ENCODE measurements around the gene KRTAP20-3. TPM values are rescaled to one million over a fixed set of nuclear protein-coding genes. Genes with fewer than 3 reads are reported as not detected.

The KRTAP20-3 gene
- not detected for total RNA-seq

DNA sequence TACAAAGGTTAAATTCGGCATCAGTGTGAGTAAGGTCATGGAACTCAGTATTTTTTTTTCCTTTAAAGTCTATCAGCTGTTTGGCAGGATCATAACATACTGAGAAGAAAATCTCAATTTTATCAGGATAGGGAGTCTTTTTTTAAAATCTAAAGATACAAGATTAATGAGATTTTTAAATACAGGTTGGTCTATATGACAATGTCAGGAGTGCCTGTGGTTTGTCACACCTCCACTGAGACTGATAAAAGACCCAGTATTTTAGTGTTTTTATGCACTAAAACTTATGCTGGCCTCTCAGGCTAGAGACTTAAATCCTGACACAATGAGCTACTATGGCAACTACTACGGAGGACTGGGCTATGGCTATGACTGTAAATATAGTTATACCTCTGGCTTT, at the start of gene KRTAP20-3:
Gene KRTAP20-3 (plus strand): TSS at position 301 of the 400 bp plus-strand sequence.
- no peak for DNase-seq (ENCODE audit: low read depth in 2 of 3, low spot score in 2 of 3)

DNA sequence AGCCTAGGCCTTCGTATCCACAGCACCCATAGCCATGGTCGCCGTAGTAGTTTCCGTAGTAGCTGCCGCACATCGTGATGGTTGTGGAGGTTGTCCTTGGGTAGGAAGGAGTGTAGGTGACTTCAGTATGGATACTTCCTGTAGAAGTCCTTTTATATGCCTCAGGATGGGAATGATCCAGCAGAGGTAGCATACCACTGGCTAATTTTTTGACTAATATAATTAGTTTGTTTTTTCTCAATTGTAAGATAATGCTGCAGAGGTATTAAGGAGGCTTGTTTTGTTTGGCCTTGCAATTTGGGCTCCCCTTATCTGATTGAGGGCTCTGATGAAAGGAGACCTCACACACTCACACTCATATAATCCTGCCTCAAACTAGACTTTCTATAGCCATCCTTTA, 43.9 kb upstream of the KRTAP20-3 start, which contains the start of gene KRTAP6-2:
Gene KRTAP6-2 (minus strand): TSS at position 101 of the 400 bp plus-strand sequence. CDS start 28 bp downstream, at position 73.
- no peak for DNase-seq (ENCODE audit: low read depth in 2 of 3, low spot score in 2 of 3)

DNA sequence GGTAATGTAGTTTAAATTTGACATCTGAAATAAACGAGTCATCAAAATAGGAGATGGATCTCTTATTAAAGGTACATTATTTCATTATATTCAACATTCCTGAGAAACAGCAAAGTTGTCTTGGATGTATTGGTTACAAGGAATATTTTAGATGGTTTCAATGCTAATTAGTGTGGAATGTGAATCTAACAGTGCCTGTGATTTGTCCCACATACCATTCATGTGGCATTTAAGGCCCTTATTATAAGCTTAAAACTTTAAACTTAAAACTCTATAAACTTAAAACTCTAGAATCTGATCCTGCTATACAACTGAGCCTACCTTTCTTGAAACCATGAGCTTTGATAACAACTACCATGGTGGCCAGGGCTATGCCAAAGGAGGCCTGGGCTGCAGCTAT, 41.9 kb upstream of the KRTAP20-3 start, which contains the start of gene KRTAP22-1:
Gene KRTAP22-1 (plus strand): TSS at position 301 of the 400 bp plus-strand sequence.
- DNase-seq (ENCODE audit: low read depth in 2 of 3, low spot score in 2 of 3): no peak

DNA sequence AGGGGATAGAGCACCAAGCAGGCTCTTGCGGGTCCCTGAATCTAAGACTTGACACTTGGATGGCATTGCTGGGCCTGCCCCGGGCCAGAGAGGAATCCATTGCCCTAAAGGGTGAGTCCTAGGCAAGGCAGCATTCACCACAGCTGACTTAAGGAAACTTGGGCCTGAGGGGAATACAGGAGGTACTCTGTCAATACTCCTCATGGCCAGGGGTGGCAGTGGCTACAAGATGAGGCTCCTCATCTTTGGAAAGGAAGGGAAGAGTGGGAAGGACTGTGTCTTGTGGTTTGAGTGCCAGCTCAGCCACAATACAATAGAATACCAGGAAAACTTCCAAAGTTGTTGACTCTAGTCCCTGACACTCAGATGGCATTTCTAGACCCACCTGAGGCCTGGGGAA, 36.7 kb upstream of the KRTAP20-3 start:
- no peak for DNase-seq (ENCODE audit: low read depth in 2 of 3, low spot score in 2 of 3)

DNA sequence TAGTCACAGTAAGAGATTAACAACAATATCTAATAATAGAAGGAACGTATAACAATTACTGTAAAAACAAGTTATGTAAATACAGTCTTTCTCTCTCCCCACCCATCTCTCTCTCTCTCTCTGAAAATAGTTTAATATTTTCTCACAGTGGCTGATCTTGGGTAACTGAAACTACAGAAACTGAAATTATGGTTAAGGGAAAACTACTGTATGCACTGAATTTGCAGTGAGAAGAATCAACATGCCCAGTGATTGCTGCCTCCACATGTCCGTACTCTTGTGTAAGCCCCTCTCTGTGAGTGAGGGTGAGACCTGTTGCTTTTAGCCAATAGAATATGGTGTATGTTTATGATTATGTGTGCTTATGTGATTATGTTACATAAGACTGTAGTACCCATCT, 30.5 kb upstream of the KRTAP20-3 start:
- DNase-seq (ENCODE audit: low read depth in 2 of 3, low spot score in 2 of 3): no peak

DNA sequence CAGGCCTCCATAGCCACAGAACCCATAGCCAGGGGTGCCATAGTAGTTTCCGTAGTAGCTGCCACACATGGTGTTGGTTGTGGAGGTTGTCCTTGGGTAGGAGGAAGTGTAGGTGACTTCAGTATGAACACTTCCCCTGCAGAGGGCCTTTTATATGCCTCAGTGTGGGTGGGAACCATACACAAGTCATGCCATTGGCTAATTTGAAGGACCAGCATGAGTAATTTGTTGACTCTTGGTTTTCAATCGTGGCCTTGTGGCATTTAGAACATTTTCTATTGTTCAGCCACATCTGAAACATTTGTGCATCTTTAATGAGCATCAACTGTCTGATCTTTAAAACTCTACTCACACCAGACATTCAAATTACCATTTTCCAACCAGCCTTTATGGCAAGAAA, 28.8 kb upstream of the KRTAP20-3 start, which contains the start of gene KRTAP6-1:
Gene KRTAP6-1 (minus strand): TSS at position 95 of the 400 bp plus-strand sequence. CDS start 26 bp downstream, at position 69.
- DNase-seq (ENCODE audit: low read depth in 2 of 3, low spot score in 2 of 3): no peak

DNA sequence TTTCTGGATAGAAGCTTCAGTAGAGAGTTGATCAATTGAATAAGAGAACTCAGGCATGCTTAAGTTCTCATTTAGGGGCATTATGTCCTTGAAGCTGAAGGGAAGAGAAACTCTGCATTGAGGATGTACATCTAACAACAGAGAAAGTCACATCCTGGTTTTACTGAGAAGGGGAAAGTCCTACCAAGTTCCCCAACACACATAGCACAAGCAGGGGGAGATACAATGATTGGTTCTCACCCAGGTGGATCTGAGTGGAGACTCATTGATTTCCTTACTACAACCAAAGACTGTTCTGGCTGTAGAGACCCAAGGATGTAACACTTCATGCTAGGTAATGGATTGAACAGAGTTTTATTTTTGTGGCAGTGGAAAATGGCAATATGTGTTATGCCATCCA, 27.5 kb upstream of the KRTAP20-3 start:
- DNase-seq (ENCODE audit: low read depth in 2 of 3, low spot score in 2 of 3): no peak

DNA sequence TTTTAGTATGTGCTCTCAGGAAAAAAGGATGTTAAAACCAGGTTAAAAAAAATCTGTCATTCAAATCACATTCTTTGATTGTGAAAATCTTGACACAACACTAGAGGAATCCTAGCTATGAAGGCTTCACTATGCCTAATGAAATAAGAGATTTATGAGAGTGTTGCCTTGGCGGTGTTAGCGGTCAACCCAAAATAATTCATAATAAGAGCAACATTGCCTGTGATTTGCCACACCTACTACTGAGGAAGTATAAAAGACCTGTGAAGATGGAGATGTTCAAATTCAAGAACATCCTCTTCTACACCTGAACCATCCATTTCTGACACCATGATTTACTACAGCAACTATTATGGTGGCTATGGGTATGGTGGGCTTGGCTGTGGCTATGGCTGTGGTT, 26.5 kb upstream of the KRTAP20-3 start, which contains the start of gene KRTAP20-1:
Gene KRTAP20-1 (plus strand): TSS at position 301 of the 400 bp plus-strand sequence. CDS start 30 bp downstream, at position 331.
- no peak for DNase-seq (ENCODE audit: low read depth in 2 of 3, low spot score in 2 of 3)

DNA sequence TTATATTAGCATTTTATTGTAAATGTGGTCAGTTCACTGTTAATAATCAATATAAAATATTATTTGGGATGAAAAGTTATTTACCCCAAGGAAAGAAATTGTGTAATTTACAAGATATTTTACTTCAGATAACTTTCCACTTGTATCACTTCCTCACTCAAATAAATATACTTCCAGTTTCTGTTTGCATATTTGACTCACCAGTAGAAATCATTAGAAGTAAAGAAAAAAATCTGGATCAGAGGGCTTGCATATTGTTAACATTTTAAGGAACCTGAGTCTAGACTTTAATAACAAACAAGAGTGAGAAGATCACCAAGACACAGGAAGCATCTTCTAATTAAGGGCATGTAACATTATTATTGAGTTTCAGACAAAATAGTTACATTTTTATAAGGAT, 22.6 kb upstream of the KRTAP20-3 start:
- DNase-seq (ENCODE audit: low read depth in 2 of 3, low spot score in 2 of 3): no peak

DNA sequence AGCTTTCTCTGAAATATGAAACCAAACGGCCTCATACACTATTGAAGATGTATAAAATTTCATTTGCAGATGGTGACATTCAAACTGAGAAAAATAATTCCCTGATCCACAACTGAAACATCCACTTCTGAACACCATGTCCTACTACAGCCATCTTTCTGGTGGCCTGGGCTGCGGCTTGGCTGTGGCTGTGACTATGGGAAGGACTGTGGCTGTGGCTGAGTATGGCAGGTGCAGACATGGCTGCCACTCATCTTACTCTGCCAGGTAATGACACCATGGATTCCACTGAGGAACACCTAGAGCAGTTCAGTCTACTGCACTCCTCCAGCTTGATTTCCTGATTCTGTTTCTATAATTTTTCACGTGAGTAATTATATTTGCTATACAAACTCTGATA, 22.1 kb upstream of the KRTAP20-3 start, which contains the start of gene KRTAP20-4:
Gene KRTAP20-4 (plus strand): TSS at position 106 of the 400 bp plus-strand sequence.
- DNase-seq (ENCODE audit: low read depth in 2 of 3, low spot score in 2 of 3): no peak

DNA sequence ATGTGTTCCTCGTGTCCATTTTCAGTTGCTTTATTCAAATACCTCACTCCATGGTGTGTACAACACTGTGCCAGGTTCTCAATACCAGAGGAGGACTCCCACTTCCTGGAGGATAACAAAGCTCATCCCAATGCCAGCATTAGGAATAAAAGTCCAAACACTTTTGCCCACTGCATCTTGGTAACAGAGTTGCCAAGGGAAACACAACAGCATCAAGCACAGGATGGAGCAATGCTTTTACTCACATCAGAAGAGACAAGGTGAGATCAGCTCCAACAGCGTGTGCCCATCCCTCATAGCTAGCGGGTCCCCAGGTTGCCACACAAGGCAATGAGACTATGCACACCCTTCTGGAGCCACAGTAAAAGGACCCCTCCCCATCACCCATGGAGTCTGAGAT, 19.3 kb upstream of the KRTAP20-3 start:
- DNase-seq (ENCODE audit: low read depth in 2 of 3, low spot score in 2 of 3): no peak

DNA sequence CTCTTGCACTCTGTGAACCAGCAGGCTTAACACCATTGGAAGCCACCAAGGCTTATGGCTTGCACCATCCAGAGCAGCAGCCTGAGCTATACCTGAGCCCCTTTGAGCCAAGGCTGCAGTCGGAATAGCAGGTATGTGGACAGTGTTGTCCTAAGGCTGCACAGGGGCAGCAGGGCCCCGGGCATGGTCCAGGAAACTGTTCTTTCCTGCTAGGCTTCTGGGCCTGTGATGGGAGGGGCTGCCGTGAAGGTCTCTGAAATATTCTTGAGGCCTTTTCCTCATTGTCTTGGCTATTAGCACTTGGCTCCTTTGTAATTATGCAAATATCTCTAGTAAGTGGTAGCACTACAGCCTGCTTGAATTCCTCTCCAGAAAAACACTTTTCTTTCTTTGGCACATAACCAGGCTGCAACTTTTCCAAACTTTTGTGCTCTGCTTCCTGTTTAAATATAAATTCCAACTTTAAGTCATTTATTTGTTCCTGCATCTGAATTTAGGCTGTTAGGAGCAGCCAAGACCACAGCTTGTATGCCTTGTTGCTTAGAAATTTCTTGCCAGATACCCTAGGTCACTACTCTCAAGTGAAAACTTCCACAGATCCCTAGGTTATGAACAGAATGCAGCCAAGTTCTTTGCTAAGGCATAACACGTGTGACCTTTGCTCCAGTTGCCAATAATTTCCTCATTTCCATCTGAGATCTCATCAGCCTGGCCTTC, 17.1 kb upstream of the KRTAP20-3 start:
- no peak for DNase-seq (ENCODE audit: low read depth in 2 of 3, low spot score in 2 of 3)

DNA sequence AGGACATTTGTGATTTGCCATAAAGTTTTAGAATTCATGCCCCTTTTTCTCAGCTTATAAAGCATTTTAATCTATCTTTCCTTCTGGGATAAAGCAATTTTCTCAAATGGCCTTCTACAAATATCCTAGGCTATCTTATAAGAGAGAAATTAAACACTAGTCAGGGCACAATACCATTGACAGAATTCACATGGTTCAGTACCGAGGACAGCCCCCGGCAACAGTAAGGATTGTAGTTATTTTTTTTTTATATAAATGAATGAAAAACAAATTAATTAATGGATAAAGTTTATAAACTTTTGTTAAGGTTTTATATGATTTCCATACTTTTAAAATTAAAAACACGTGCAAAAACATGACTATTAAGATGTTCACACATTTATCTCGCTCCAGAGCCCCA, 14.6 kb upstream of the KRTAP20-3 start:
- DNase-seq (ENCODE audit: low read depth in 2 of 3, low spot score in 2 of 3): no peak

DNA sequence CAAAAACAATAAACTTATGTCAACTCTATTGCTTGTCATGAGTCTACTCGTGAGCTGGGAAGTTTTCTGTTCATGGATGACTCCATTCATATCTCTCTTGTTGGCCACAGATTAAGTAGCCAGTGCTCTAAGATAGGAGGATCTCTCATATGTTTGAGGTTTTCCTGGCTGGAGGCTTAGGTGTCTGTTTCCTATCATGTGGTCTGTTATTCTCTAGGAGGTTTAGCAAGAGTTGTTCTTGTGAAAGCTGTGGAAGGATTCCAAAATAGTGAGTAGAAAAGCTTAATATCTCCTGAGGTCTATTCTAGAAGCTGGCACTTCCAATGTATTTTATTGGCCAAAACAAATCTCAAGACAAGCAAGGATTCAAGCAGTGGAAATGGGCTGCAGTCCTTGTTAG, 13.5 kb upstream of the KRTAP20-3 start:
- no peak for DNase-seq (ENCODE audit: low read depth in 2 of 3, low spot score in 2 of 3)

DNA sequence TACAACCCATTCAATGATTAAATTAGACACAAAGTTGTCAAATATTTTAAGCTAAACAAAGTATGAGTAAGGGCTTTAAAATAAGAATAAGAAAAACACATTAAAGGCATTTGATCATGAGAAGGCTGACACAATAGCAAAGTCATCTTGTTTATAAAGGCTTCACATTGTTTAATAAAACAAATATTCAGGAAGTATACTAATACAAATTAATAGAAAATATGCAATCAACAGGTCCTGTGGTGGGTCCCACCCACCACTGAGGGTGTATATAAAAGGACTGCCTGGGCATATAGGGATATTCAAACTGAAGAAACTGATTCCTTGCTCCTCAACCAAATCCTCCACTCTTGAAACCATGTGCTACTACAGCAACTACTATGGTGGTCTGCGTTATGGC, 7.8 kb upstream of the KRTAP20-3 start, which contains the start of gene KRTAP20-2:
Gene KRTAP20-2 (plus strand): TSS at position 301 of the 400 bp plus-strand sequence. CDS start 58 bp downstream, at position 359.
- no peak for DNase-seq (ENCODE audit: low read depth in 2 of 3, low spot score in 2 of 3)

DNA sequence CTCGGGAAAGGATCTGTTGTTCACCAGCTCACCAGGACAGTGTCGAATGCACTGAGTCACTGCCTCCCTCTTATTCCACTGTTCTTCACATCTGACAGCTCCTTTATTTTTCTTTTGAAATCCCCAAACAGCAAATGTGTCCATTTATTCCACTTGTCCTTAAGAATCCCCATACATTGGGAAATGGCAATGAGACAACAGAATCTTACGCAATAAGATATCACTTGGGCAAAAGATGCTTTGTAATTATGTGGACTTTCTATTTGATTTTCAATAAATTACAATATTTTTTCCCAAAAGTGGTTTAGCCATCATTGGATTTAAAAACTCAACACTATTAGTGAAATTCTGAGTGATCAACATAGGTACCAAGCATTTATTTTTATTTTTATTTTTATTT, 4.0 kb upstream of the KRTAP20-3 start:
- DNase-seq (ENCODE audit: low read depth in 2 of 3, low spot score in 2 of 3): no peak

DNA sequence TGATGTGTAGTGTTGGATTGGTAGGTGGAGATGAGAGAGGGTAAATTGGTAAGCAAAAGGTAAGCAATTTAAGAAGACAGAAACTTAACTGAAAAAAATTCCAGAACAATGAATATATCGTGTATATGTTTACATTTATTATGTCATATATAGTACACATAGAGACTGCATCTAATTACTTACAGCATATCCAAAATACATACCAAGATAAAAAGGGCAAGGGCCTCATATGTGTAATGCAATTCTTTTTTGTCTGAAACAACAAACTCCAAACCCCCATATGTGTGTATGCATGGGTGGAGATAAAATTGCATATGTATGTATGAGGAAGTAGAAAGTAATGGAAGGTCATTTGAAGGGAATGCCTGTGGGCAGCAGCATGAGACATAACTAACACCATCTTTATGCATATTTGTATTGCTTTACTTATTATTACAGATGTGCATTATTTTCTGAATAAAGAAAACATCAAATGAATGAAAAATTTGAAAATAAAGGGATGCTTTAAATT, 4.3 kb downstream of the KRTAP20-3 start:
- no peak for DNase-seq (ENCODE audit: low read depth in 2 of 3, low spot score in 2 of 3)

DNA sequence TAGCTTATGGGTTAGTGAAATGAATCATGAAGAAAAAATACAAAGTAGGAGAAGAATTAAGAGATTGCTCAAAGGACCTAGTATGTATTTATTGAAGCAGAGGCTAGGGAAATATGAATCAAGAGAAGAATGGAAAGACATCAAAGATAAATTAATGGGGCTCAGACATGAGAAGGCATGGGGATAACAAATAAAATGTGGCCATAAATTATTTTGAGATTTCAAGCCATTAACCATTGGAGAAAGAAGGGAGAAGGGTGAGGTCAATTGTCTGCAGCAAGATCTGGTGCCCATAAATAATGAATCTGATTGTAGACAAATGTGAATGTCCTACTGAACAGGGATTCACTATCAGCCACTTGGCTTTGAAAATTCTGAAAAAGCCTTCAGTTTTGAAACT, 10.2 kb downstream of the KRTAP20-3 start:
- no peak for DNase-seq (ENCODE audit: low read depth in 2 of 3, low spot score in 2 of 3)

DNA sequence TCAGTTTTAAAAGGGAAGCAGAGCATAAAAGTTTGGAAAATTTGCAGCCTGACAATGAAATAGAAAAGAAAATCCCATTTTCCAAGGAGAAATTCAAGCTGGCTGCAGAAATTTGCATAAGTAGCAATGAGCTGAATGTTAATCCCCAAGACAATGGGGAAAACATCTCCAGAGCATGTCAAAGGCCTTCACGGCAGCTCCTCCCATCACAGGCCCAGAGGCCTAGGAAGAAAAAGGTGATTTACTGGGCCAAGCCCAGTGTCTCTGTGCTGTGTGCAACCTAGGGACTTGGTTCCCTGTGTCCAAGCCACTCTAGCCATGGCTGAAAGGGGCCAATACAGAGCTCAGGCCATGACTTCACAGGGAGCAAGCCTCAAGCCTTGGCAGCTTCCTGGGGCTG, 26.1 kb downstream of the KRTAP20-3 start:
- DNase-seq (ENCODE audit: low read depth in 2 of 3, low spot score in 2 of 3): no peak

DNA sequence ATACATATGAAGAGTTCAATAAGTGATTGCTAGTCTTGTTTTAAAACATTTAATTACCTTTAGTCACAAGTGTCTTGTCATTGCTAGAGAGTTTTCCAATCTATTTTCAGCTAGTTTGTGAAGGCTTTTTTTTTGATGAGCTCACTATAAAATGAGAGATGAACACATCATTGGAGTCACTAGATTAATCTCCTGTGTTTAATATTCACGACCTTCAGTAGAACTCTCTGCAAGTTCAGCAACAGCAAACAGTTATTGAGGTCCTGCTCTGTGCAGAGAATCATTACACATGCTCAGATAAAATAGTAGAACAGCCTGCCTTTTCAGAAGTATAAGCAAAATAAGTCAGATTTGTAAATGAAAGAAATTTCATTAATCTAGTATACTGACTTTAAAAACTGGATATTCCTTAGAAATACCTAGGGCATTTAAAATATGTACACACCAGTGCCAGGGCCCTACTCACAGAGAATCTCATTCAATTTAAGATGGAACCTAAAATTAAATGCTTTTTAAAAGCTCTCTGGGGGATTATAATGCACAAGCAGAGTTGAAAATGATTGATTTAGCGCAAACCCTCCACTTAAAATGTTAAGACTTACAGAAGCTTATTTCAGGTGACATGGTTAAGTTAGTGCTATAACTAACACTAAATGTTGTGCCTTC, 30.5 kb downstream of the KRTAP20-3 start:
- no peak for DNase-seq (ENCODE audit: low read depth in 2 of 3, low spot score in 2 of 3)

DNA sequence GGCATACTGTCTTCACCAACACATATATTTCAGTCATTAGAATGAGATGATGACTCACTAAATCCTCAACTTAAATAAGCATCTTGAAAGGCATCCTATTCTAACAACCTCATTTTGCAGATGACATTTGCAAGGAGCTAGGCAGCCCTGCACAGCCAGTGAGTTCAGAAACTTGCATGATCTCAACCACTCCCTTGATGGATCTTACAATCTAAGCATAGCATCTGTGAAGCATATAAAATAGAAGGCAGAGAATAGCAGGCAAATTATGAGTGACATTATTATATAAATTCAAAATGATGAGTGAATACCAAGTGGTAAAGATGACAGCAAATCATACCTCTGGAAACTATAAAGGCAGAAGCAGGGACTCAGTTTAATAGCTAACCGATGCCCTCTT, 31.6 kb downstream of the KRTAP20-3 start:
- DNase-seq (ENCODE audit: low read depth in 2 of 3, low spot score in 2 of 3): no peak
